IMR-90 (cell line): ENCODE measurements around the gene TGM5. TPM values are rescaled to one million over a fixed set of nuclear protein-coding genes. Genes with fewer than 3 reads are reported as not detected.

Source experiments
- ATAC-seq: fragments of 200-7000 bp; cut with Tn5 transposase; 2 replicates; pipeline ENCODE4 v1.9.1; 2020; ENCODE audit warnings: low read depth, mild to moderate bottlenecking, moderate library complexity
- BruUV-seq: library from RNA; stranded (reverse); fragments of 400-500 nt; replicated peaks from 2 replicates; lab custom pipeline; 2021; lab: Mats Ljungman, UMichigan
- CTCF ChIA-PET: fragments of 300-600 bp; formaldehyde crosslinking; extraction: SDS; loops from one replicate; lab custom pipeline; 2021; ENCODE audit warnings: antibody characterized with exemption; lab: Yijun Ruan, JAX
- POLR2A ChIA-PET: fragments of 300-600 bp; sonication (Branson Sonifier 250); formaldehyde crosslinking; loops from one replicate; lab custom pipeline; 2022; ENCODE audit warnings: antibody characterized with exemption; ENCODE audit not compliant: unreplicated experiment; lab: Charles Lee
- DNase-seq: peaks from one replicate; pipeline ENCODE4 v3.0.0; 2013
- H2AFZ ChIP-seq: replicated peaks from 2 replicates; pipeline ENCODE3; 2013; ENCODE audit warnings: low read length, mild to moderate bottlenecking; ENCODE audit not compliant: poor library complexity
- H2AK5ac ChIP-seq: 2 replicates; pipeline ENCODE4 v1.6.1; 2013; ENCODE audit warnings: low read depth, low read length, inconsistent platforms
- H2AK9ac ChIP-seq: replicated peaks from 2 replicates; pipeline ENCODE3; 2013; ENCODE audit warnings: mild to moderate bottlenecking, low read depth, low read length, moderate library complexity; ENCODE audit not compliant: poor library complexity
- H2BK120ac ChIP-seq: 2 replicates; pipeline ENCODE4 v1.6.1; 2013; ENCODE audit warnings: low read depth, low read length, inconsistent platforms
- H2BK15ac ChIP-seq: 3 replicates; pipeline ENCODE4 v1.6.1; 2013; ENCODE audit warnings: low read depth, low read length, inconsistent platforms
- H2BK20ac ChIP-seq: 2 replicates; pipeline ENCODE4 v1.6.1; 2013; ENCODE audit warnings: low read depth, mild to moderate bottlenecking, inconsistent platforms, low read length, moderate library complexity
- H2BK5ac ChIP-seq: 2 replicates; pipeline ENCODE4 v1.6.1; 2013; ENCODE audit warnings: mild to moderate bottlenecking, low read depth, low read length, inconsistent platforms; ENCODE audit not compliant: poor library complexity, severe bottlenecking
- H3K14ac ChIP-seq: replicated peaks from 2 replicates; pipeline ENCODE4 v1.6.1; 2013; ENCODE audit warnings: low read depth, low read length, inconsistent platforms
- H3K18ac ChIP-seq: 2 replicates; pipeline ENCODE4 v1.6.1; 2013; ENCODE audit warnings: low read depth, low read length, control low read depth
- H3K23ac ChIP-seq: 2 replicates; pipeline ENCODE4 v1.6.1; 2013; ENCODE audit warnings: low read depth, low read length, inconsistent platforms
- H3K27ac ChIP-seq: 2 replicates; pipeline ENCODE4 v1.5.1; 2013; ENCODE audit warnings: mild to moderate bottlenecking, control low read depth, low read length; ENCODE audit not compliant: insufficient read depth
- H3K27me3 ChIP-seq: 2 replicates; pipeline ENCODE4 v1.6.1; 2013; ENCODE audit warnings: low read length; ENCODE audit not compliant: control insufficient read depth, insufficient read depth
- H3K36me3 ChIP-seq: 2 replicates; pipeline ENCODE4 v1.6.1; 2013; ENCODE audit warnings: low read length, mixed read lengths; ENCODE audit not compliant: control insufficient read depth, insufficient read depth
- H3K4ac ChIP-seq: 2 replicates; pipeline ENCODE4 v1.6.1; 2013; ENCODE audit warnings: low read depth, low read length, inconsistent platforms
- H3K4me1 ChIP-seq: 2 replicates; pipeline ENCODE4 v1.6.1; 2013; ENCODE audit warnings: low read length, mixed read lengths; ENCODE audit not compliant: control insufficient read depth, insufficient read depth
- H3K4me2 ChIP-seq: 2 replicates; pipeline ENCODE4 v1.6.1; 2013; ENCODE audit warnings: low read depth, mild to moderate bottlenecking, control low read depth, low read length, moderate library complexity
- H3K4me3 ChIP-seq: 2 replicates; pipeline ENCODE4 v1.5.1; 2013; ENCODE audit warnings: low read depth, mild to moderate bottlenecking, control low read depth, low read length, moderate library complexity; ENCODE audit not compliant: insufficient read depth
- H3K56ac ChIP-seq: 2 replicates; pipeline ENCODE4 v1.6.1; 2013; ENCODE audit warnings: low read length, inconsistent platforms; ENCODE audit not compliant: insufficient read depth; ENCODE audit errors: extremely low read depth
- H3K79me1 ChIP-seq, 2 experiments: 2 replicates each; pipeline ENCODE4 v1.6.1; 2013; ENCODE audit warnings: low read length in 2 of 2, inconsistent platforms in 1 of 2, low read depth in 1 of 2
- H3K9ac ChIP-seq: 2 replicates; pipeline ENCODE4 v1.6.1; 2013; ENCODE audit warnings: low read depth, low read length, control low read depth
- H3K9me1 ChIP-seq: 2 replicates; pipeline ENCODE4 v1.6.1; 2013; ENCODE audit warnings: low read length, inconsistent platforms; ENCODE audit not compliant: insufficient read depth
- H3K9me3 ChIP-seq: 2 replicates; pipeline ENCODE4 v1.6.1; 2013; ENCODE audit warnings: low read length; ENCODE audit not compliant: control insufficient read depth, insufficient read depth
- H4K20me1 ChIP-seq: 2 replicates; pipeline ENCODE4 v1.6.1; 2013; ENCODE audit warnings: low read length, inconsistent platforms; ENCODE audit not compliant: insufficient read depth
- H4K5ac ChIP-seq: 2 replicates; pipeline ENCODE4 v1.6.1; 2013; ENCODE audit warnings: mild to moderate bottlenecking, low read depth, low read length, control low read depth
- H4K8ac ChIP-seq, 2 experiments: 2 replicates each; pipeline ENCODE4 v1.6.1; 2013; ENCODE audit warnings: low read depth in 2 of 2, low read length in 2 of 2, control low read depth in 1 of 2, inconsistent platforms in 1 of 2
- H4K91ac ChIP-seq: 2 replicates; pipeline ENCODE4 v1.6.1; 2013; ENCODE audit warnings: low read depth, low read length, inconsistent platforms; ENCODE audit not compliant: insufficient read depth
- BHLHE40 ChIP-seq: fragments of 150-350 bp; IDR thresholded peaks from 2 replicates; pipeline ENCODE4 v1.6.1; 2016; ENCODE audit warnings: mild to moderate bottlenecking, low read depth, low read length
- CHD1 ChIP-seq: IDR thresholded peaks from 2 replicates; pipeline ENCODE4 v1.6.1; 2012; ENCODE audit warnings: low read depth, low read length, improper control_type of control experiment
- FOS ChIP-seq: fragments of 150-350 bp; IDR thresholded peaks from 2 replicates; pipeline ENCODE4 v1.6.1; 2016; ENCODE audit warnings: low read depth, low read length
- MAFK ChIP-seq: IDR thresholded peaks from 2 replicates; pipeline ENCODE4 v1.6.1; 2012; ENCODE audit warnings: low read depth, low read length, improper control_type of control experiment
- MAZ ChIP-seq: IDR thresholded peaks from 2 replicates; pipeline ENCODE4 v1.6.1; 2012; ENCODE audit warnings: low read depth, mild to moderate bottlenecking, low read length, improper control_type of control experiment, moderate library complexity, borderline replicate concordance
- MXI1 ChIP-seq: IDR thresholded peaks from 2 replicates; pipeline ENCODE4 v1.6.1; 2012; ENCODE audit warnings: low read depth, mild to moderate bottlenecking, low read length, moderate library complexity, borderline replicate concordance
- NFE2L2 ChIP-seq: fragments of 150-350 bp; IDR thresholded peaks from 2 replicates; pipeline ENCODE4 v1.6.1; 2016; ENCODE audit warnings: low read depth, mild to moderate bottlenecking, low read length
- POLR2A ChIP-seq: IDR thresholded peaks from 2 replicates; pipeline ENCODE4 v1.6.1; 2012; ENCODE audit warnings: mild to moderate bottlenecking, low read depth, low read length
- RAD21 ChIP-seq: IDR thresholded peaks from 2 replicates; pipeline ENCODE4 v1.6.1; 2012; ENCODE audit warnings: low read length, improper control_type of control experiment
- RFX5 ChIP-seq: IDR thresholded peaks from 2 replicates; pipeline ENCODE4 v1.8.0; 2012; ENCODE audit warnings: low read depth, mild to moderate bottlenecking, low read length, moderate library complexity
- SMC3 ChIP-seq: fragments of 150-350 bp; IDR thresholded peaks from 2 replicates; pipeline ENCODE4 v1.6.1; 2016; ENCODE audit warnings: low read depth, mild to moderate bottlenecking, antibody characterized with exemption, low read length, moderate library complexity
- WGBS, 2 experiments: methylation state at CpG; one replicate each; pipeline versions ENCODE4 v1.1.5 to v1.1.7; 2013; ENCODE audit warnings: missing lambda C conversion rate in 2 of 2; ENCODE audit not compliant: insufficient read length in 1 of 2; ENCODE audit errors: extremely low coverage in 2 of 2; 5-methylcytosine and 5-hydroxymethylcytosine counted together
- dilution Hi-C: fragments of 300-500 bp; cut with HindIII; formaldehyde crosslinking; loops from one replicate; pipeline ENCODE4 v1.14.3; 2018; ENCODE audit warnings: low sequenced_read_pairs; ENCODE audit not compliant: unreplicated experiment
- in situ Hi-C: fragments of 300-500 bp; cut with MboI; formaldehyde crosslinking; loops from 3 replicates; pipeline ENCODE4 v1.14.3; 2019; ENCODE audit warnings: low sequenced_read_pairs, inconsistent platforms, mixed read lengths
- intact Hi-C: fragments of 100-400 bp; cut with micrococcal nuclease; formaldehyde crosslinking; loops from 2 replicates; pipeline ENCODE4 v1.10.0; 2022
- polyA plus RNA-seq, 3 experiments: library from polyadenylated mRNA; depleted of rRNA; stranded (reverse); fragments of >200 nt; gene quantifications; 2 replicates each; pipeline ENCODE4 v1.2.3, GENCODE V29; 2012; ENCODE audit warnings: low replicate concordance in 1 of 3
- total RNA-seq: library from RNA; depleted of rRNA; stranded (reverse); fragments of >200 nt; gene quantifications from 2 replicates; pipeline ENCODE4 v1.2.3, GENCODE V29; 2012
- TF ChIP-seq, protein P1 (sequence below): conservative IDR thresholded peaks from 2 replicates; pipeline ENCODE4 v1.5.1; 2012; ENCODE audit warnings: mild to moderate bottlenecking, low read depth, low read length, improper control_type of control experiment
- TF ChIP-seq, protein P2 (sequence below): fragments of 150-350 bp; IDR thresholded peaks from 2 replicates; pipeline ENCODE4 v1.6.1; 2017; ENCODE audit warnings: mild to moderate bottlenecking, antibody characterized with exemption, low read length, low read depth
- TF ChIP-seq, protein P3 (sequence below): fragments of 150-350 bp; IDR thresholded peaks from 2 replicates; pipeline ENCODE4 v1.6.1; 2016; ENCODE audit warnings: low read depth, mild to moderate bottlenecking, low read length, moderate library complexity, borderline replicate concordance

Gene TGM5
- total and polyA plus RNA-seq, 2 of the 4 experiments (the other 2 are of a cell fraction), result not detected

DNA sequence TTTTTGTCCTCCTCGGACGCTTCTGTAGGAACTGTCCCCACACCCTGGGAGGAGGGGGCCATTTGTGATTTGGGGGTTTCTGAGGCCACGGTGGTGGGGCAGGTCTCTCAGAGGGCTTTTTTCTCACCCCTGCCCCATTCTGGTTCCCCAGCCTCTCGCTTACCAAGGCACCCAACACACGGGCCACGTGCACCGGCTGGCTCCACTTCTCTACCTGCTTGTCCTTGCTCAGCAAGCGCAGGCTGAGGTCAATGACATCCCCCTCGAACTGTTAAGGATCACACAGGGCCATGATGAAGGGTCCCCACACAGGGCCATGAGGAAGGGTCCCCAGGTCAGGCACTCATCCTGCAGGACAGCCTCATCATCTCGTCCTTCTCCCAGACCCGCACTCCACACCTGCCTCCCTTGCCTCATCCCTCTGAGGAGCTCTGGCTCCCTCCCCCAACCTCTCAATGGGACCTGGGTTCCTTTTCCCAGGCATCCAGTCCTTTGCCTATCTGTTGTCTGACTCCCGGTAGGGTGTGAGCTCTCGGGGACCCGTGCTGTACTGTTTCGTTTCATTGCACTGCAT is 56.5 kb downstream of the TGM5 start:
- intact Hi-C loops (no loop called here), dilution Hi-C loops (no loop called here), in situ Hi-C loops (no loop called here)
- Histone ChIP-seq H3K9me3 (no peaks in the 10 kb centered on the region), H4K8ac (no peak overlapping the region), H3K27ac (no peak overlapping the region), H4K5ac (no peak overlapping the region), H2BK120ac (no peak overlapping the region), H2AFZ (no peak overlapping the region), H3K23ac (no peak overlapping the region), H2BK5ac (no peak overlapping the region), H3K79me1 (no peaks in the 10 kb centered on the region), H2BK15ac (no peak overlapping the region), H2AK9ac (no peak overlapping the region), H3K4ac (no peak overlapping the region), H4K91ac (no peak overlapping the region), H3K18ac (no peak overlapping the region), H3K9me1 (no peaks in the 10 kb centered on the region; the same call in 1 of the 2 replicates), H3K36me3 (no peaks in the 10 kb centered on the region), H3K27me3 (peaks cover 70% of the 10 kb centered on the region), H3K9ac (no peak overlapping the region), H2BK20ac (no peak overlapping the region), H4K20me1 (no peaks in the 10 kb centered on the region), H3K4me1 (no peaks in the 10 kb centered on the region), H3K56ac (no peak overlapping the region), H3K14ac (no peak overlapping the region), H3K4me2 (no peak overlapping the region), H3K4me3 (no peak overlapping the region), H2AK5ac (no peak overlapping the region)
- CTCF ChIA-PET, result interaction anchor here (0.5 to 1.6 kb wide), 4 partner anchors 15 to 501 kb away, joined by 3 to 5 read pairs (median 4); no protein-coding TSS in a partner anchor
- no peak for DNase-seq
- POLR2A ChIA-PET, result no interaction called here
- no CpG with 5 or more reads among the region's 15 CpGs for WGBS, 2 experiments
- no peak for TF ChIP-seq POLR2A
- no peak for TF ChIP-seq RAD21
- TF ChIP-seq SMC3, result no peak
- TF ChIP-seq NFE2L2, result no peak
- no peak for TF ChIP-seq BHLHE40
- TF ChIP-seq, protein P1, sequence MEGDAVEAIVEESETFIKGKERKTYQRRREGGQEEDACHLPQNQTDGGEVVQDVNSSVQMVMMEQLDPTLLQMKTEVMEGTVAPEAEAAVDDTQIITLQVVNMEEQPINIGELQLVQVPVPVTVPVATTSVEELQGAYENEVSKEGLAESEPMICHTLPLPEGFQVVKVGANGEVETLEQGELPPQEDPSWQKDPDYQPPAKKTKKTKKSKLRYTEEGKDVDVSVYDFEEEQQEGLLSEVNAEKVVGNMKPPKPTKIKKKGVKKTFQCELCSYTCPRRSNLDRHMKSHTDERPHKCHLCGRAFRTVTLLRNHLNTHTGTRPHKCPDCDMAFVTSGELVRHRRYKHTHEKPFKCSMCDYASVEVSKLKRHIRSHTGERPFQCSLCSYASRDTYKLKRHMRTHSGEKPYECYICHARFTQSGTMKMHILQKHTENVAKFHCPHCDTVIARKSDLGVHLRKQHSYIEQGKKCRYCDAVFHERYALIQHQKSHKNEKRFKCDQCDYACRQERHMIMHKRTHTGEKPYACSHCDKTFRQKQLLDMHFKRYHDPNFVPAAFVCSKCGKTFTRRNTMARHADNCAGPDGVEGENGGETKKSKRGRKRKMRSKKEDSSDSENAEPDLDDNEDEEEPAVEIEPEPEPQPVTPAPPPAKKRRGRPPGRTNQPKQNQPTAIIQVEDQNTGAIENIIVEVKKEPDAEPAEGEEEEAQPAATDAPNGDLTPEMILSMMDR, result no peak
- TF ChIP-seq, protein P2, sequence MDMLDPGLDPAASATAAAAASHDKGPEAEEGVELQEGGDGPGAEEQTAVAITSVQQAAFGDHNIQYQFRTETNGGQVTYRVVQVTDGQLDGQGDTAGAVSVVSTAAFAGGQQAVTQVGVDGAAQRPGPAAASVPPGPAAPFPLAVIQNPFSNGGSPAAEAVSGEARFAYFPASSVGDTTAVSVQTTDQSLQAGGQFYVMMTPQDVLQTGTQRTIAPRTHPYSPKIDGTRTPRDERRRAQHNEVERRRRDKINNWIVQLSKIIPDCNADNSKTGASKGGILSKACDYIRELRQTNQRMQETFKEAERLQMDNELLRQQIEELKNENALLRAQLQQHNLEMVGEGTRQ, result no peak
- TF ChIP-seq, protein P3, sequence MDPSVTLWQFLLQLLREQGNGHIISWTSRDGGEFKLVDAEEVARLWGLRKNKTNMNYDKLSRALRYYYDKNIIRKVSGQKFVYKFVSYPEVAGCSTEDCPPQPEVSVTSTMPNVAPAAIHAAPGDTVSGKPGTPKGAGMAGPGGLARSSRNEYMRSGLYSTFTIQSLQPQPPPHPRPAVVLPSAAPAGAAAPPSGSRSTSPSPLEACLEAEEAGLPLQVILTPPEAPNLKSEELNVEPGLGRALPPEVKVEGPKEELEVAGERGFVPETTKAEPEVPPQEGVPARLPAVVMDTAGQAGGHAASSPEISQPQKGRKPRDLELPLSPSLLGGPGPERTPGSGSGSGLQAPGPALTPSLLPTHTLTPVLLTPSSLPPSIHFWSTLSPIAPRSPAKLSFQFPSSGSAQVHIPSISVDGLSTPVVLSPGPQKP, result no peak
- no peak for TF ChIP-seq MAZ
- no peak for TF ChIP-seq RFX5
- TF ChIP-seq MAFK, result no peak
- no peak for TF ChIP-seq MXI1
- no peak for TF ChIP-seq FOS
- no peak for TF ChIP-seq CHD1
- no peak for ATAC-seq
- no TSS peak for BruUV-seq
